Upper lobe of left lung (tissue), 6 donors: ENCODE data around the gene HECTD4. TPM values are rescaled to one million over a fixed set of nuclear protein-coding genes. Genes with fewer than 3 reads are reported as not detected.
"Not testable (repeated sequence)": the region's sequence is repeated elsewhere in the genome, so short reads cannot be mapped to it uniquely, and the experiment has no call there.

Experiments used
- ATAC-seq, 2 donors: fragments of 200-7000 bp; cut with Tn5 transposase; one replicate each; pipeline ENCODE4 v1.9.1; 2022; ENCODE audit warnings: mild to moderate bottlenecking in 2 of 2, moderate library complexity in 2 of 2; ENCODE audit not compliant: low FRiP score in 2 of 2
- DNase-seq, 2 donors: peaks; one replicate each; pipeline ENCODE4 v3.0.0-alpha.2; 2019 to 2020
- H3K27ac ChIP-seq, 4 donors: fragments of 200-600 bp; sonication (generic); one replicate each; pipeline ENCODE4 v1.5.1; 2016 to 2019
- H3K27me3 ChIP-seq, 4 donors: fragments of 200-600 bp; sonication (generic); one replicate each; pipeline ENCODE4 v1.5.1; 2017 to 2019
- H3K36me3 ChIP-seq, 4 donors: fragments of 200-600 bp; sonication (generic); one replicate each; pipeline ENCODE4 v1.5.1; 2016 to 2019
- H3K4me1 ChIP-seq, 4 donors: fragments of 200-600 bp; sonication (generic); one replicate each; pipeline ENCODE4 v1.5.1; 2018 to 2019
- H3K4me3 ChIP-seq, 4 donors: fragments of 200-600 bp; sonication (generic); one replicate each; pipeline ENCODE4 v1.5.1; 2017 to 2019; ENCODE audit warnings: mild to moderate bottlenecking in 2 of 4, moderate library complexity in 1 of 4
- H3K9me3 ChIP-seq, 4 donors: fragments of 200-600 bp; sonication (generic); one replicate each; pipeline ENCODE4 v1.5.1; 2018 to 2019
- EP300 ChIP-seq, 4 donors: sonication (generic); formaldehyde crosslinking; IDR thresholded peaks; one replicate each; pipeline ENCODE4 v1.5.1; 2017; ENCODE audit warnings: antibody characterized with exemption in 4 of 4, control low read depth in 2 of 4
- POLR2A ChIP-seq, 4 donors: fragments of 450-650 bp; IDR thresholded peaks; one replicate each; pipeline ENCODE4 v1.5.1; 2016 to 2017; ENCODE audit warnings: antibody characterized with exemption in 4 of 4, mild to moderate bottlenecking in 2 of 4
- POLR2AphosphoS5 ChIP-seq, 2 donors: sonication (generic); formaldehyde crosslinking; IDR thresholded peaks; one replicate each; pipeline ENCODE4 v1.5.1; 2017; ENCODE audit warnings: antibody characterized with exemption in 2 of 2
- WGBS, 2 donors: methylation state at CpG; one replicate each; pipeline ENCODE4 v1.1.5; 2017 to 2018; 5-methylcytosine and 5-hydroxymethylcytosine counted together
- total RNA-seq, 6 donors: library from RNA; depleted of rRNA in 4 of 6; stranded (reverse); fragments of >200 nt in 4 of 6; gene quantifications; one replicate each; pipeline versions ENCODE4 v1.1.0 to v1.2.1, GENCODE V29; 2016 to 2021
- TF ChIP-seq, protein P1 (sequence below), 6 experiments: fragments of 450-650 bp in 4 of 6; fragments of 200-600 bp in 2 of 6; sonication (generic) in 2 of 6; IDR thresholded peaks; one replicate each; pipeline ENCODE4 v1.5.1; 2016 to 2019; ENCODE audit warnings: antibody characterized with exemption in 6 of 6
- donor health status: DM: no; HTN: no; CAD: no; lungs with moderate emphysema.
- donor health status: DM: no; HTN: yes; CAD: no; lungs with severe emphysema.

Gene HECTD4
- total RNA-seq, 6 donors from 2014 or later = 34.1 to 196 (median 50.0) TPM

DNA sequence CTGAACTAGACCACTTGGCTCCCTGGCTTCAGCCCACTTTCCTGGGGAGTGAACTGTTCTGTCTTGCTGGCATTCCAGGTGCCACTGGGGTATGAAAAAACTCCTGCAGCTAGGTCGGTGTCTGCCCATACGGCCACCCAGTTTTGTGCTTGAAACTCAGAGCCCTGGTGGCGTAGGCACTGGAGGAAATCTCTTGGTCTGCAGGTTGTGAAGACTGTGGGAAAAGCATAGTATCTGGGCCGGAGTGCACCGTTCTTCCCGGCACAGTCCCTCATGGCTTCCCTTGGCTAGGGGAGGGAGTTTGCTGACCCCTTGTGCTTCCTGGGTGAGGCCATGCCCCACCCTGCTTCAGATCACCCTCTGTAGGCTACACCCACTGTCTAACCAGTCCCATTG lies 223.1 kb downstream of the HECTD4 start:
- ATAC-seq = no peak
- no peak for DNase-seq
- no peaks in the 10 kb centered on the region for H3K27me3 ChIP-seq
- TF ChIP-seq POLR2A (IDR thresholded peaks at IDR 0.05) (no peak), EP300 (IDR thresholded peaks at IDR 0.05) (no peak), POLR2AphosphoS5 (IDR thresholded peaks at IDR 0.05) (no peak)
- TF ChIP-seq, protein P1, sequence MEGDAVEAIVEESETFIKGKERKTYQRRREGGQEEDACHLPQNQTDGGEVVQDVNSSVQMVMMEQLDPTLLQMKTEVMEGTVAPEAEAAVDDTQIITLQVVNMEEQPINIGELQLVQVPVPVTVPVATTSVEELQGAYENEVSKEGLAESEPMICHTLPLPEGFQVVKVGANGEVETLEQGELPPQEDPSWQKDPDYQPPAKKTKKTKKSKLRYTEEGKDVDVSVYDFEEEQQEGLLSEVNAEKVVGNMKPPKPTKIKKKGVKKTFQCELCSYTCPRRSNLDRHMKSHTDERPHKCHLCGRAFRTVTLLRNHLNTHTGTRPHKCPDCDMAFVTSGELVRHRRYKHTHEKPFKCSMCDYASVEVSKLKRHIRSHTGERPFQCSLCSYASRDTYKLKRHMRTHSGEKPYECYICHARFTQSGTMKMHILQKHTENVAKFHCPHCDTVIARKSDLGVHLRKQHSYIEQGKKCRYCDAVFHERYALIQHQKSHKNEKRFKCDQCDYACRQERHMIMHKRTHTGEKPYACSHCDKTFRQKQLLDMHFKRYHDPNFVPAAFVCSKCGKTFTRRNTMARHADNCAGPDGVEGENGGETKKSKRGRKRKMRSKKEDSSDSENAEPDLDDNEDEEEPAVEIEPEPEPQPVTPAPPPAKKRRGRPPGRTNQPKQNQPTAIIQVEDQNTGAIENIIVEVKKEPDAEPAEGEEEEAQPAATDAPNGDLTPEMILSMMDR (IDR thresholded peaks at IDR 0.05) = no peak
- peaks cover 18 to 64% (median 52%) of the 10 kb centered on the region in 4 donors for H3K36me3 ChIP-seq
- H3K9me3 ChIP-seq = no peaks in the 10 kb centered on the region
- H3K4me3 ChIP-seq = no peak overlapping the region
- no peak overlapping the region for H3K27ac ChIP-seq
- 98 to 100% methylated on average over 1 to 6 of the region's 6 CpGs for WGBS, 2 donors
- H3K4me1 ChIP-seq = no peaks in the 10 kb centered on the region

DNA sequence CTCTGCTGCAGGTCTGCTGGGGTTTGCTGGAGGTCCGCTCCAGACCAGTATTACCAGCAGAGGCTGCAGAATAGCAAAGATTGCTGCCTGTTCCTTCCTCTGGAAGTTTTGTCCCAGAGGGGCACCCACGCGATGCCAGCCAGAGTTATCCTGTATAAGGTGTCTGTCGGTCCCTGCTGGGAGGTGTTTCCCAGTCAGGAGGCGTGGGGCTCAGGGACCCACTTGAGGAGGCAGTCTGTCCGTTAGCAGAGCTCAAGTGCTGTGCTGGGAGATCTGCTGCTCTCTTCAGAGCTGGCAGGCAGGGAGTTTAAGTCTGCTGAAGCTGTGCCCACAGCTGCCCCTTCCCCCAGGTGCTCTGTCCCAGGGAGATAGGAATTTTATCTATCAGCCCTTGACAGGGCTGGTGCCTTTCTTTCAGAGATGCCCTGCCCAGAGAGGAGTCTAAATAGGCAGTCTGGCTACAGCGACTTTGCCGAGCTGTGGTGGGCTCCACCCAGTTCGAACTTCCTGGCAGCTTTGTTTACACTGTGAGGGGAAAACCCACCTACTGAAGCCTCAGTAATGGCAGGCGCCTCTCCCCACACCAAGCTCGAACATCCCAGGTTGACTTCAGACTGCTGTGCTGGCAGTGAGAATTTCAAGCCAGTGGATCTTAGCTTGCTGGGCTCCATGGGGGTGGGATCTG lies 223.6 kb downstream of the HECTD4 start:
- H3K4me3 ChIP-seq, H3K4me1 ChIP-seq, H3K27ac ChIP-seq, ATAC-seq, H3K9me3 ChIP-seq, H3K27me3 ChIP-seq, DNase-seq: not testable (repeated sequence)
- WGBS, 2 donors = 84 to 95% methylated on average over 6 to 11 of the region's 11 CpGs
- peaks cover 18 to 66% (median 51%) of the 10 kb centered on the region in 4 donors for H3K36me3 ChIP-seq

DNA sequence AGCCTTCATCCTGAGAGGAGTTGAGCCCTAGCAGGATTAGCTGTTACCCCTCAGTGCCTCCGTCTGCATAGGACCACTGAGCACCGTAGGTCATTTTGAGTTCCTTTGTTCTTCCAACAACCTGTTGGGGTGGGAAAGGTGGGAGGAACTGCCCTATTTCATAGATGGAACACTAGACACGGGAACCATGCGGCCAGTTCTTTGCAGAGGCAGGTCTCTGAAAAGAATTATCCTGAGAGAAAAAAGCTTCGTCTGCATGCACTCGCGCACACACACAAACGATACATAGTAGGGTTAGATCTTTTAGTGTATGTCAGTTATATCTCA lies 228.4 kb downstream of the HECTD4 start:
- no peak overlapping the region for H3K4me3 ChIP-seq
- ATAC-seq (no peak), DNase-seq (peak in 1 of 2 donors; percentile 6)
- no peak overlapping the region for H3K27ac ChIP-seq
- H3K36me3 ChIP-seq = peaks cover 30 to 67% (median 55%) of the 10 kb centered on the region in 4 donors
- H3K9me3 ChIP-seq = no peaks in the 10 kb centered on the region
- 94 to 95% methylated on average over 8 of the region's 8 CpGs for WGBS, 2 donors
- no peaks in the 10 kb centered on the region for H3K27me3 ChIP-seq
- TF ChIP-seq EP300 (IDR thresholded peaks at IDR 0.05) (no peak), POLR2A (IDR thresholded peaks at IDR 0.05) (no peak), POLR2AphosphoS5 (IDR thresholded peaks at IDR 0.05) (no peak)
- TF ChIP-seq, protein P1 (IDR thresholded peaks at IDR 0.05) = no peak
- H3K4me1 ChIP-seq = no peaks in the 10 kb centered on the region

DNA sequence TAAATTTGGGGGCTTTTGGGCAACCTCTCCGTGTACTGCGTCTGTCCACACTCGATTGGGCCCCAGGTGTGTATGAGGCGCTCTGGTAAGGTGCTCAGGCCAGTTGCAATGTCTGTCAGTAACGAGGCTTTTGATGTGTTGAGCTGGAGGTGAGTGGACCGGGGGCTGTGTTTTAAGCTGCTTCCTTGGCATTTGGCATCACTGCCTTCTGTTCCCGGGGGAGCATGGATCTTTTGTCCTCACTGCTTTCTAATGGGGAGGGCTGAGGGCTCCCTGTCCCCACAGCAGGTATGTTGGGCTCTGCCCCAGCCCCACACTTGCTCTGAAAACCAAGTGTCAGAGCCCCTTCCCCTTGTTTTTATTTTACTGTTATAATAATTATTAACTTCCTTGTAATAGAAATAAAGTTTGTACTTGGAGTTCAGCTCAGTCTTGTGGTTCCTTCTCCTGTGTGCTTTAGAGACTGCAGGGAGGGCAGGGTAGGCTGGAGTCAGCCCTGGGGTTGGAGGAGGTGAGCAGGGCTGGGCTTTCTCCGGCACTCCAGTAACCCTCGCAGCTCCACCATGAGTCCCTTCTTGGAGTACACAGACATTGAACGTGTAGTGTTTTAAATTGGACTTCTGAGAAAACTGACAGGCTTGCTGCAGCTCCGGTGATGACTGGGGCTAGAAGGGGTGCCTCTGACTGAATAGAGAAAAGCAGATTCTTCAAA lies 228.9 kb downstream of the HECTD4 start:
- TF ChIP-seq EP300 (IDR thresholded peaks at IDR 0.05) (no peak), POLR2A (IDR thresholded peaks at IDR 0.05) (no peak), POLR2AphosphoS5 (IDR thresholded peaks at IDR 0.05) (no peak)
- TF ChIP-seq, protein P1 (IDR thresholded peaks at IDR 0.05) = no peak
- Histone ChIP-seq H3K27ac (no peak overlapping the region), H3K27me3 (no peaks in the 10 kb centered on the region), H3K4me3 (no peak overlapping the region), H3K36me3 (peaks cover 31 to 67% (median 58%) of the 10 kb centered on the region in 4 donors), H3K4me1 (no peaks in the 10 kb centered on the region), H3K9me3 (no peaks in the 10 kb centered on the region)
- DNase-seq = peak in 1 of 2 donors; percentile 15
- 85 to 88% methylated on average over 11 of the region's 11 CpGs for WGBS, 2 donors
- no peak for ATAC-seq

DNA sequence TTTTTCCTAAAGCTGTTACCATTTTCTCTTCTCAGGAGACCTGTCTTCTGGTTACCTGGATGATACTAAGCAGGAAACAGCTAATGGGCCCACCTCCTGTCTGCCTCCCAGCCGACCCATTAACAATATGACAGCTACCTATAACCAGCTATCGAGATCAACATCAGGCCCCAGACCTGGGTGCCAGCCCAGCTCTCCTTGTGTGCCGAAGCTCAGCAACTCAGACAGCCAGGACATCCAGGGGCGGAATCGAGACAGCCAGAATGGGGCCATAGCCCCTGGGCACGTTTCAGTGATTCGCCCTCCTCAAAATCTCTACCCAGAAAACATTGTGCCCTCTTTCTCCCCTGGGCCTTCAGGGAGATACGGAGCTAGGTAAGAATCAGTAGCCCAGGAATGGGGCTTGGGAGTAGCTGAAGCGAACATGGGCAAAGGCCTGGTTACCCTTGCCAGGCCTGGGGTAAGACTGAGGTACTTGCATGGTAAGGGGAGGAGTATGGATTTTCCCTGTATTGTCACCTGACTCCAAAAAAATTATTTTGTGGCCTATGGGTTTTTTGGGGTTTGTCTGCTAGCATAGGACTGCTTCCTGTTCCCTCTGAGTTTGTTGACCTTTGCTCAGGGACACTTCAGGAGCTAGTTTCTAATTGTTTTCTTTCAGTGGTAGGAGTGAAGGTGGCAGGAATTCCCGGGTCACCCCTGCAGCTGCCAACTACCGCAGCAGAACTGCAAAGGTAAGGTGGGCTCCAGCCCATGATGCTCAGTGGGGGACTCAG lies 230.3 kb downstream of the HECTD4 start:
- Histone ChIP-seq H3K36me3 (peaks cover 32 to 75% (median 66%) of the 10 kb centered on the region in 4 donors), H3K27ac (peak overlapping the region in 1 of 4 donors; percentile 10), H3K27me3 (no peaks in the 10 kb centered on the region), H3K4me3 (no peak overlapping the region), H3K4me1 (no peaks in the 10 kb centered on the region), H3K9me3 (no peaks in the 10 kb centered on the region)
- DNase-seq = peak in 1 of 2 donors; percentile 17
- WGBS, 2 donors = 91 to 92% methylated on average over 10 to 11 of the region's 11 CpGs
- no peak for TF ChIP-seq POLR2AphosphoS5 (IDR thresholded peaks at IDR 0.05)
- TF ChIP-seq, protein P1 (IDR thresholded peaks at IDR 0.05) = no peak
- TF ChIP-seq EP300 (IDR thresholded peaks at IDR 0.05) = no peak
- TF ChIP-seq POLR2A (IDR thresholded peaks at IDR 0.05) = no peak
- no peak for ATAC-seq
